DOHH2 (cell line): ENCODE results near the gene SERTAD4.

Experiments used
- H3F3A ChIP-seq: fragments of 200-600 bp; sonication (generic), shearing (Covaris generic); 2 replicates; pipeline ENCODE4 v1.6.0; 2016; ENCODE audit warnings: antibody characterized with exemption, mild to moderate bottlenecking; ENCODE audit not compliant: control insufficient read depth, insufficient read depth
- H3K27ac ChIP-seq: fragments of 200-600 bp; sonication (generic); 2 replicates; pipeline ENCODE4 v1.5.1; 2014; ENCODE audit warnings: low read depth, mild to moderate bottlenecking, low read length, moderate library complexity
- H3K27me3 ChIP-seq: fragments of 200-600 bp; sonication (generic); 2 replicates; pipeline ENCODE4 v1.6.1; 2014; ENCODE audit warnings: mild to moderate bottlenecking, low read length, mixed read lengths; ENCODE audit not compliant: control insufficient read depth
- H3K36me3 ChIP-seq: fragments of 200-600 bp; sonication (generic); 2 replicates; pipeline ENCODE4 v1.6.1; 2014; ENCODE audit warnings: mild to moderate bottlenecking, low read length, moderate library complexity, mixed read lengths; ENCODE audit not compliant: control insufficient read depth
- H3K4me1 ChIP-seq: fragments of 200-600 bp; sonication (generic); 2 replicates; pipeline ENCODE4 v1.6.1; 2014; ENCODE audit warnings: mild to moderate bottlenecking, low read length, mixed read lengths; ENCODE audit not compliant: control insufficient read depth
- H3K4me2 ChIP-seq: fragments of 200-600 bp; sonication (generic); 2 replicates; pipeline ENCODE4 v1.6.0; 2014; ENCODE audit warnings: mild to moderate bottlenecking, low read length, moderate library complexity
- H3K4me3 ChIP-seq: fragments of 200-600 bp; sonication (generic); 2 replicates; pipeline ENCODE4 v1.5.1; 2014; ENCODE audit warnings: mild to moderate bottlenecking, low read length, mixed read lengths
- H3K79me2 ChIP-seq: fragments of 200-600 bp; sonication (generic); 2 replicates; pipeline ENCODE4 v1.6.1; 2014; ENCODE audit warnings: mild to moderate bottlenecking, low read length, mixed read lengths; ENCODE audit not compliant: control insufficient read depth
- H3K9me2 ChIP-seq: fragments of 200-600 bp; sonication (generic); replicated peaks from 2 replicates; pipeline ENCODE4 v1.6.1; 2014; ENCODE audit warnings: mild to moderate bottlenecking, low read length, mixed read lengths; ENCODE audit not compliant: control insufficient read depth
- H3K9me3 ChIP-seq: fragments of 200-600 bp; sonication (generic); 2 replicates; pipeline ENCODE4 v1.6.1; 2014; ENCODE audit warnings: antibody characterized with exemption, low read length, mixed read lengths; ENCODE audit not compliant: control insufficient read depth, insufficient read depth
- H4K20me1 ChIP-seq: fragments of 200-600 bp; sonication (generic); 2 replicates; pipeline ENCODE4 v1.6.0; 2014; ENCODE audit warnings: low read depth, mild to moderate bottlenecking, antibody characterized with exemption, low read length, moderate library complexity; ENCODE audit not compliant: control insufficient read depth, insufficient read depth
- EZH2phosphoT487 ChIP-seq: fragments of 200-600 bp; sonication (generic); IDR thresholded peaks from 2 replicates; pipeline ENCODE4 v1.6.1; 2017; ENCODE audit warnings: borderline replicate concordance, mild to moderate bottlenecking, antibody characterized with exemption, low read length, moderate library complexity, mixed read lengths
- TF ChIP-seq, protein P1 (sequence below): fragments of 200-600 bp; sonication (generic); IDR thresholded peaks from one replicate; pipeline ENCODE4 v1.5.1; 2014; ENCODE audit warnings: antibody characterized with exemption, mild to moderate bottlenecking, low read depth, low read length; ENCODE audit not compliant: poor library complexity, severe bottlenecking

Gene SERTAD4

DNA sequence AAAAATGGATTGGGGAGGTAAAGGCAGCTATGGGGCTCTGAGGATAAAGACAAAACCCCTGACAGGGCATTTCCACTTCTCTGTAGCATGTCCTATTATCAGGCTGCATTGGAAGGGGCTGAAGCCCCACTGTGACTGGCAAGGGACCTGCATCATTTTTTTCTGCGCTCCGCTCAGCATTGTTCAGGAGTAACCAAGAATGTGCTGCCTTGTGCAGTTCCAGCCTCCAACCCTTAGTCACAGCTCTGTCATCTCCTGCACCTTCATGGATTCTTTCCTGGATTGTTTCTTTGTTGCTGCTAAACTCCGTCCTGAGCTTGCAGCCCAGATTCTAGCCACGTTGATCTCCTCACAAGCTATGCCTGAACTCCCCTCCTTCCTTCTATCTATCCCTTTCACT, 37.4 kb downstream of the SERTAD4 start:
- no peaks in the 10 kb centered on the region for H3K79me2 ChIP-seq
- no peaks in the 10 kb centered on the region for H3K36me3 ChIP-seq
- H3K4me3 ChIP-seq, result no peak overlapping the region
- H3K9me2 ChIP-seq, result no peaks in the 10 kb centered on the region
- no peaks in the 10 kb centered on the region for H3K27me3 ChIP-seq
- TF ChIP-seq EZH2phosphoT487, result no peak
- TF ChIP-seq, protein P1, sequence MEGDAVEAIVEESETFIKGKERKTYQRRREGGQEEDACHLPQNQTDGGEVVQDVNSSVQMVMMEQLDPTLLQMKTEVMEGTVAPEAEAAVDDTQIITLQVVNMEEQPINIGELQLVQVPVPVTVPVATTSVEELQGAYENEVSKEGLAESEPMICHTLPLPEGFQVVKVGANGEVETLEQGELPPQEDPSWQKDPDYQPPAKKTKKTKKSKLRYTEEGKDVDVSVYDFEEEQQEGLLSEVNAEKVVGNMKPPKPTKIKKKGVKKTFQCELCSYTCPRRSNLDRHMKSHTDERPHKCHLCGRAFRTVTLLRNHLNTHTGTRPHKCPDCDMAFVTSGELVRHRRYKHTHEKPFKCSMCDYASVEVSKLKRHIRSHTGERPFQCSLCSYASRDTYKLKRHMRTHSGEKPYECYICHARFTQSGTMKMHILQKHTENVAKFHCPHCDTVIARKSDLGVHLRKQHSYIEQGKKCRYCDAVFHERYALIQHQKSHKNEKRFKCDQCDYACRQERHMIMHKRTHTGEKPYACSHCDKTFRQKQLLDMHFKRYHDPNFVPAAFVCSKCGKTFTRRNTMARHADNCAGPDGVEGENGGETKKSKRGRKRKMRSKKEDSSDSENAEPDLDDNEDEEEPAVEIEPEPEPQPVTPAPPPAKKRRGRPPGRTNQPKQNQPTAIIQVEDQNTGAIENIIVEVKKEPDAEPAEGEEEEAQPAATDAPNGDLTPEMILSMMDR, result no peak
- no peaks in the 10 kb centered on the region for H3K4me1 ChIP-seq
- H3K27ac ChIP-seq, result no peak overlapping the region
- H3K4me2 ChIP-seq, result no peak overlapping the region
- H3K9me3 ChIP-seq, result no peaks in the 10 kb centered on the region
- H3F3A ChIP-seq, result no peaks in the 10 kb centered on the region
- H4K20me1 ChIP-seq, result no peaks in the 10 kb centered on the region

DNA sequence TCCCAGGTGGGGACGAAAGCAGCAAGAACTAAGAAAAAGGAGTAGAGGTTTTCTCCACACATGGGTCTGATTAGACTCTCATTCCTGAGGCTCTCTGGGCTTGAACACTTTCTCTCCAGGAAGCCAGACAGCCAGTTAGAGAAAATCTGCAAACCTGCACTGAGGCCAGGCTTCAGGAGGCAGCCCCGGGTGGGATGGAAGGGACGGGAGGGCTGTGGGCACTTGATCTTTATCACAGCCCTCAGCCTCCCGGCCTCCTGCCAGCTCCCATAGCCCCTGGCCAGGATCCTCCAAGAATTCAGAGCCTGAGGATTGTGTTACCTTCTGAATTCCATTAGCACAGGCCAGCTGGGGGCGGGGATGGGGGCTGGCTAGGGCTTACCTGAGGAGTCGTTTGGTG, 40.1 kb downstream of the SERTAD4 start:
- Histone ChIP-seq H4K20me1 (no peaks in the 10 kb centered on the region), H3K4me2 (no peak overlapping the region), H3K79me2 (no peaks in the 10 kb centered on the region), H3K27ac (no peak overlapping the region), H3K9me2 (no peaks in the 10 kb centered on the region), H3F3A (no peaks in the 10 kb centered on the region), H3K4me3 (no peak overlapping the region), H3K36me3 (no peaks in the 10 kb centered on the region), H3K9me3 (no peaks in the 10 kb centered on the region), H3K27me3 (no peaks in the 10 kb centered on the region), H3K4me1 (no peaks in the 10 kb centered on the region)
- TF ChIP-seq EZH2phosphoT487, result no peak
- TF ChIP-seq, protein P1, result no peak

DNA sequence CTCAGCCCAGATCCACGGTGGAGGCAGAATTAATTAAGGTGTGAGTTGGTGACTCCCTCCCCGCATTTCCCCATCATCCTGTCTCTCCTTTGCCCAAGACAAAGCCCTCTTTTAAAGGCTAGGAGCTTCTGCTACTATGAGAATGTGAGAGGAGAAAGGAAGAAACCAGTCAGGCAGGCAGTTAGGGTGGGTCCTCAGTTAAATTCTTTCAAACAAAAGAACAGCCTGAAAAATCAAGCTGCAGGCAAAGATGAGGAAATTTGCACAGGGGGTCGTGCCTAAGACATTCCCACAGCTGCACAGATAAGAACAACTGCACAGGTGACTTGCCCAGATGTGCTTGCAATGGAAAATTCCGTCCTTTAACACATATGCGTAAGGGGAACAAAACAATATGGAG, 47.6 kb downstream of the SERTAD4 start:
- Histone ChIP-seq H3K4me3 (no peak overlapping the region), H3K4me1 (no peaks in the 10 kb centered on the region), H3K79me2 (no peaks in the 10 kb centered on the region), H3F3A (no peaks in the 10 kb centered on the region), H3K9me2 (no peaks in the 10 kb centered on the region), H3K27ac (no peak overlapping the region), H3K36me3 (no peaks in the 10 kb centered on the region), H3K4me2 (no peak overlapping the region), H4K20me1 (no peaks in the 10 kb centered on the region), H3K27me3 (no peaks in the 10 kb centered on the region), H3K9me3 (peaks cover 7% of the 10 kb centered on the region; the same call in 1 of the 2 replicates)
- TF ChIP-seq EZH2phosphoT487, result no peak
- TF ChIP-seq, protein P1, result no peak

DNA sequence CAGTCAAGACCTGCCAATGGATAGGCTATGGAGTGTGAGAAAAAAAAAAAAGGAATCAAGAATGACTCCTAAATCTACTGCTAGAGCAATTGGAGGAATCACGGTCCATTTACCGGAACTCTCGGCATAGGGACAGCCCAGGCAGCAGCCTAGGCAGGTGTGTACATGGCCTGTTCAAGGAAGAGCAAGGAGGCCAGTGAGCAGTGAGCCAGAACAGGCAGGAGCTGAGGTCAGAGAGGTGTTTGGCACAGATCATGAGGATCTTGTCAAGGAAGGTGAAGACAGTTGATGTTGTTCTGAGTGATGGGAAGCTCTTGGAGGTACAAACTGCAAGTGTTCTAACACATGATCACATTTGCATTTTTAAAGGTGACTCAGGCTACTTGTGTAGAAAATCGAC, 55.5 kb downstream of the SERTAD4 start:
- TF ChIP-seq, protein P1, result no peak
- no peak for TF ChIP-seq EZH2phosphoT487
- Histone ChIP-seq H3K27me3 (no peaks in the 10 kb centered on the region), H3K36me3 (no peaks in the 10 kb centered on the region), H3K27ac (no peak overlapping the region), H3K9me3 (no peaks in the 10 kb centered on the region), H3K79me2 (no peaks in the 10 kb centered on the region), H3K4me2 (no peak overlapping the region), H3K4me3 (no peak overlapping the region), H4K20me1 (no peaks in the 10 kb centered on the region), H3K4me1 (no peaks in the 10 kb centered on the region), H3K9me2 (no peaks in the 10 kb centered on the region), H3F3A (no peaks in the 10 kb centered on the region)
